ENCODE measurements around the gene PCNT. TPM values are rescaled to one million over a fixed set of nuclear protein-coding genes. Genes with fewer than 3 reads are reported as not detected.

The PCNT gene
- total and polyA plus RNA-seq, 10 of the 15 experiments (the other 5 are each of a cell fraction or from before 2014, with no cell fraction given) = 2.9 to 39.6 (median 20.5) TPM

DNA sequence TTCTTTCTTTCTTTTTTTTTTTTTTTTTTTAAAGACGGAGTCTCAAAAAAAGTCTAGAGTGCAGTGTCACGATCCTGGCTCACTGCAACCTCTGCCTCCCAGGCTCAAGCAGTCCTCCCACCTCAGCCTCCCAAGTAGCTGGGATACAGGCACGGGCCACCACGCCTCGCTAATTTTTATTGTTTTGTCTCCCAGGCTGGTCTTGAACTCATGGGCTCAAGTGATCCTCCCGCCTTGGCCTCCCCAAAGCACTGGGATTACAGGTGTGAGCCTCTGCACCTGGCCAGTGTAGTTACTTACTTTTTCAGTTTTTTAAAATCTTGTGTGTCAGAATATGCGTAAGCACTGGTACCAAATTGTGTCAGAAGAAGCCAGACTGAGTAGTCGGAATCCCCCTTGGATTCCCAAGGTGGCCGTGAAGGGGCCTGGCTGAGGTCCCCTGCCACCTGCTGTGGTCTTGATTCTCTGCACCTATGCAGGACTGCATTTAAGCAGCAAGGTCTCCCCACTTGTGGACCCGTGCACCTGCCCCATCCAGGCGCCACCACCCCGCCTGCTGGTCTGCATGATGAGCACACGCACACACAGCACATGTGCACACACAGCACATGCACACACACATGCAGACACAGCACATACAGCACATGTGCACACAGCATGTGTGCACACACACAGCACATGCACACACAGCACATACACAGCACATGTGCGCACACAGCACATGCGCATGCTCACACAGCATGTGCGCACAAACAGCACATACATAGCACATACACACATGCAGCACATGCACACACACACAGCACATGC, 47.5 kb downstream of the PCNT start (continued):
- TF ChIP-seq RELA (IDR thresholded peaks at IDR 0.05; ENCODE audit: borderline replicate concordance, partially characterized antibody) (peak; percentile 82), HDGF (IDR thresholded peaks at IDR 0.05) (peak; percentile 93; the same call in 1 of the 2 replicates), ZBED1 (IDR thresholded peaks at IDR 0.05; ENCODE audit: borderline replicate concordance) (0 out of 2 replicates have a peak, but pooled peaks have one; percentile 49), FOXM1 (IDR thresholded peaks at IDR 0.05; ENCODE audit: low read depth, low read length) (0 out of 2 replicates have a peak, but pooled peaks have one; percentile 31), TCF3 (IDR thresholded peaks at IDR 0.05; ENCODE audit: borderline replicate concordance, insufficient read depth, low read depth, low read length) (peak; percentile 84; the same call in 1 of the 2 replicates), JUNB (IDR thresholded peaks at IDR 0.05) (peak; percentile 89), CREB1 (IDR thresholded peaks at IDR 0.05; ENCODE audit: low read depth) (peak; percentile 80)
- TF ChIP-seq, protein P1, sequence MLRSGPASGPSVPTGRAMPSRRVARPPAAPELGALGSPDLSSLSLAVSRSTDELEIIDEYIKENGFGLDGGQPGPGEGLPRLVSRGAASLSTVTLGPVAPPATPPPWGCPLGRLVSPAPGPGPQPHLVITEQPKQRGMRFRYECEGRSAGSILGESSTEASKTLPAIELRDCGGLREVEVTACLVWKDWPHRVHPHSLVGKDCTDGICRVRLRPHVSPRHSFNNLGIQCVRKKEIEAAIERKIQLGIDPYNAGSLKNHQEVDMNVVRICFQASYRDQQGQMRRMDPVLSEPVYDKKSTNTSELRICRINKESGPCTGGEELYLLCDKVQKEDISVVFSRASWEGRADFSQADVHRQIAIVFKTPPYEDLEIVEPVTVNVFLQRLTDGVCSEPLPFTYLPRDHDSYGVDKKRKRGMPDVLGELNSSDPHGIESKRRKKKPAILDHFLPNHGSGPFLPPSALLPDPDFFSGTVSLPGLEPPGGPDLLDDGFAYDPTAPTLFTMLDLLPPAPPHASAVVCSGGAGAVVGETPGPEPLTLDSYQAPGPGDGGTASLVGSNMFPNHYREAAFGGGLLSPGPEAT (IDR thresholded peaks at IDR 0.05; ENCODE audit: low read depth) = peak; percentile 49; the same call in 1 of the 2 replicates

DNA sequence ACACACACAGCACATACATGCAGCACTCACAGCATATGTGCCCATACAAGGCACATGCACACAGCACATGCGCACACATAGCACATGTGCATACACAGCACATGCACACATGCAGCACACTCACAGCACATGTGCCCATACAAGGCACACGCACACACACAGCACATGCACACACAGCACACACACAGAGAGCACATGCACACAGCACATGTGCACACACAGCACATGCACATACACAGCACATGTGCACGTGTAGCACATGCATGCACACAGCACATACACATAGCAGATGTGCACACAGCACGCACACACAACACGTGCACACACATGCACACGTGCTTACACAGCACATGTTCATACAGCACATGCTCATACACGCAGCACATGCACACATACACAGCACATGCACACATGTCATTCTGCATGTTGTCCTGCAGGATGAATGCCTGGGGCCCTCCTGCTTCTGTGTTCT, 48.1 kb downstream of the PCNT start:
- no peak overlapping the region for H3K4me2 ChIP-seq (ENCODE audit: control insufficient read depth, insufficient read depth)
- no peak overlapping the region for H3K4me3 ChIP-seq
- whole genome bisulfite sequencing (ENCODE audit: insufficient coverage, insufficient replicate concordance, low lambda C conversion rate, missing lambda C conversion rate) = 100% methylated on average over 7 of the region's 7 CpGs
- peaks cover 2 to 19% of the 10 kb centered on the region in 2 experiments for H3K36me3 ChIP-seq (ENCODE audit: control insufficient read depth in 2 of 2, insufficient read depth in 2 of 2, low read length in 1 of 2)
- no peaks in the 10 kb centered on the region for H3K9me3 ChIP-seq (replicated peaks; ENCODE audit: control insufficient read depth, insufficient read depth, low read length)
- peaks cover 25% of the 10 kb centered on the region for H3K79me2 ChIP-seq (ENCODE audit: control insufficient read depth, insufficient read depth, low read length)
- H3K4me1 ChIP-seq (ENCODE audit: control insufficient read depth, insufficient read depth, low read length) = peaks cover 31% of the 10 kb centered on the region
- no peak for DNase-seq (ENCODE audit: low read depth, low spot score)
- H3K27me3 ChIP-seq (replicated peaks in 1 of 2; ENCODE audit: control insufficient read depth in 2 of 2, insufficient read depth in 2 of 2, low read length in 1 of 2) = no peaks in the 10 kb centered on the region
- H4K20me1 ChIP-seq (ENCODE audit: control insufficient read depth, insufficient read depth) = no peaks in the 10 kb centered on the region
- intact Hi-C loops (cut with micrococcal nuclease; ENCODE audit: unreplicated experiment) = no loop called here
- ChIA-PET POLR2A (no interaction called here), RAD21 (ENCODE audit: unreplicated experiment) (no interaction called here), CTCF (no interaction called here), SMC1A (ENCODE audit: uncharacterized antibody, unreplicated experiment) (no interaction called here)
- H3K27ac ChIP-seq (ENCODE audit: control insufficient read depth, insufficient read depth) = no peak overlapping the region
- BruUV-seq (replicated peaks) = no TSS peak
- no peak overlapping the region for H2AFZ ChIP-seq (ENCODE audit: control insufficient read depth, low read depth, low read length)
- FAIRE-seq = no peak
- in situ Hi-C loops (cut with MboI) = no loop called here
- ATAC-seq = no peak
- H3K9ac ChIP-seq (ENCODE audit: control insufficient read depth, insufficient read depth, low read length) = no peak overlapping the region
- TF ChIP-seq MYB (IDR thresholded peaks at IDR 0.05; ENCODE audit: borderline replicate concordance, low read depth, low read length) = no peak
- TF ChIP-seq CBX5 (IDR thresholded peaks at IDR 0.05; ENCODE audit: low read depth) = no peak
- TF ChIP-seq HDGF (IDR thresholded peaks at IDR 0.05) = peak; percentile 61; the same call in 1 of the 2 replicates
- no peak for TF ChIP-seq ZZZ3 (IDR thresholded peaks at IDR 0.05; ENCODE audit: control insufficient read depth, insufficient read length, low read depth)
- no peak for TF ChIP-seq BHLHE40 (IDR thresholded peaks at IDR 0.05; ENCODE audit: borderline replicate concordance in 1 of 2, low read depth in 2 of 2, low read length in 1 of 2)
- no peak for TF ChIP-seq EP300 (IDR thresholded peaks at IDR 0.05; ENCODE audit: borderline replicate concordance in 1 of 2, control insufficient read depth in 1 of 2, low read depth in 2 of 2, low read length in 2 of 2)
- TF ChIP-seq IKZF1 (conservative IDR thresholded peaks at IDR 0.05) = no peak
- TF ChIP-seq, protein P2, sequence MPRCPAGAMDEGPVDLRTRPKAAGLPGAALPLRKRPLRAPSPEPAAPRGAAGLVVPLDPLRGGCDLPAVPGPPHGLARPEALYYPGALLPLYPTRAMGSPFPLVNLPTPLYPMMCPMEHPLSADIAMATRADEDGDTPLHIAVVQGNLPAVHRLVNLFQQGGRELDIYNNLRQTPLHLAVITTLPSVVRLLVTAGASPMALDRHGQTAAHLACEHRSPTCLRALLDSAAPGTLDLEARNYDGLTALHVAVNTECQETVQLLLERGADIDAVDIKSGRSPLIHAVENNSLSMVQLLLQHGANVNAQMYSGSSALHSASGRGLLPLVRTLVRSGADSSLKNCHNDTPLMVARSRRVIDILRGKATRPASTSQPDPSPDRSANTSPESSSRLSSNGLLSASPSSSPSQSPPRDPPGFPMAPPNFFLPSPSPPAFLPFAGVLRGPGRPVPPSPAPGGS (IDR thresholded peaks at IDR 0.05; ENCODE audit: borderline replicate concordance, insufficient read depth, low read depth, low read length, poor library complexity, severe bottlenecking) = peak; percentile 52
- TF ChIP-seq, protein P3, sequence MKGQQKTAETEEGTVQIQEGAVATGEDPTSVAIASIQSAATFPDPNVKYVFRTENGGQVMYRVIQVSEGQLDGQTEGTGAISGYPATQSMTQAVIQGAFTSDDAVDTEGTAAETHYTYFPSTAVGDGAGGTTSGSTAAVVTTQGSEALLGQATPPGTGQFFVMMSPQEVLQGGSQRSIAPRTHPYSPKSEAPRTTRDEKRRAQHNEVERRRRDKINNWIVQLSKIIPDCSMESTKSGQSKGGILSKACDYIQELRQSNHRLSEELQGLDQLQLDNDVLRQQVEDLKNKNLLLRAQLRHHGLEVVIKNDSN (IDR thresholded peaks at IDR 0.05; ENCODE audit: borderline replicate concordance, extremely low read length, insufficient read depth, low read depth, low read length) = no peak
- no peak for TF ChIP-seq EGR1 (IDR thresholded peaks at IDR 0.05; ENCODE audit: borderline replicate concordance in 1 of 2, low read depth in 2 of 2, low read length in 2 of 2)
